GM23338 (cell line): ENCODE results near the gene FOXL1.

ENCODE experiments used
- EZH2 ChIP-seq: fragments of 200-600 bp; sonication (generic); IDR thresholded peaks from one replicate; pipeline ENCODE4 v1.8.0; 2017; ENCODE audit warnings: antibody characterized with exemption, mild to moderate bottlenecking, low read depth; ENCODE audit not compliant: unreplicated experiment
- POLR2AphosphoS5 ChIP-seq: IDR thresholded peaks from 2 replicates; pipeline ENCODE4 v1.6.1; 2016; ENCODE audit warnings: antibody characterized with exemption, low read depth
- ZNF331 ChIP-seq: fragments of 250-450 bp; sonication (Bioruptor Pico); IDR thresholded peaks from 2 replicates; pipeline ENCODE4 v1.5.0; 2020; ENCODE audit warnings: low read depth, mild to moderate bottlenecking, moderate library complexity
- TF ChIP-seq, protein P1 (sequence below), 2 experiments: fragments of 200-600 bp in 1 of 2; sonication (generic) in 1 of 2; conservative IDR thresholded peaks; 2 replicates each; pipeline versions ENCODE4 v1.5.1 to v1.6.1; 2016 to 2017; ENCODE audit warnings: antibody characterized with exemption in 2 of 2, low read depth in 2 of 2, mild to moderate bottlenecking in 2 of 2, moderate library complexity in 1 of 2
- TF ChIP-seq, protein P2 (sequence below): IDR thresholded peaks from one replicate; pipeline ENCODE4 v1.6.1; 2018; ENCODE audit warnings: antibody characterized with exemption; ENCODE audit not compliant: unreplicated experiment

DNA sequence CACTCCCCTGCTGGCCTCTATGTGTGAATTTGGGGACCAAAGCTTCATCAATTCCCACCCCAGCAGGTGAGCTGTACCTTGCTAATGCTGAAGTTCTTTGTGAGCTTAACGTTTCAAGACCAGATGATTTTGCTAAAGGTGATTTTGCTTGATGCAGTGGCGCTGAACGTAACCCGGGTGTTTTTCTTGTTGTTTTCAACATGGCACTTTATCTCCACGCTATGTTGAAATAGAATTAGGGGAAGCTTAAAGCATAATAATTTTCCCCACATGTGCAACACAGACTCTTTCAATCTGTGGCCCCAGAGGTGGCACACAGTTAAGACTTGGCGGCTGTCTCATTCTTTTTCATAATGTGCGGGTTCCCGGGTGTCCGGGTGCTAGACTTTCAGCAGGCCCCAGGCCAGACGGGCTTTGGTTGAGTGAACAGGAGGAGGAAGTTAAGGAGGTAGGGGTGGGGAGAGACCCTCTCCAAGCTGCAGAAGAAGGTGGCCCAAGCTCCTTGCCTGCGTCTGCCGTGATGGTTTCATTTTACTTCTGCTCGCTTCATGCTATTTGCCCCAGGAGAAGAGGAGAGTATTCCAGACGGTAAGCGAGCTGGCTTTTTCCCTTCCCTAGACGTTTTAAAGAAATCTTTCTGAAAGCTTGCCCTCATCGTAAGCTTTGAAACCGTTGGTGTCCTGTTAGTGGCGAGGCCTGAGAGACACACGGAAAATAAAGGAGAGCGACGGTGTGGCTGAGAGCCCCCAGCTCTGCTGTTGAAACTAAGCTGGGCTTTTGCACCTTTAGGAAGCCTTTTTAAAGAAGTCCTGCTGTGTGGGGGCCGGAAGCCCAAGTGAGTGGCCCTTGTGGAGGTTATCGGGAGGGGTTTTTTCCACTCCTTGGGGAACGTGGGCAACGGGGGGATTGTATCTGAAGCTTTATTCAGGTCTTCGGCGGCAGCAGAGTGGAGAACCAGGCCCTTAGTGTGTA is 7.5 kb upstream of the FOXL1 start:
- peak; percentile 92 for TF ChIP-seq EZH2
- TF ChIP-seq, protein P1, sequence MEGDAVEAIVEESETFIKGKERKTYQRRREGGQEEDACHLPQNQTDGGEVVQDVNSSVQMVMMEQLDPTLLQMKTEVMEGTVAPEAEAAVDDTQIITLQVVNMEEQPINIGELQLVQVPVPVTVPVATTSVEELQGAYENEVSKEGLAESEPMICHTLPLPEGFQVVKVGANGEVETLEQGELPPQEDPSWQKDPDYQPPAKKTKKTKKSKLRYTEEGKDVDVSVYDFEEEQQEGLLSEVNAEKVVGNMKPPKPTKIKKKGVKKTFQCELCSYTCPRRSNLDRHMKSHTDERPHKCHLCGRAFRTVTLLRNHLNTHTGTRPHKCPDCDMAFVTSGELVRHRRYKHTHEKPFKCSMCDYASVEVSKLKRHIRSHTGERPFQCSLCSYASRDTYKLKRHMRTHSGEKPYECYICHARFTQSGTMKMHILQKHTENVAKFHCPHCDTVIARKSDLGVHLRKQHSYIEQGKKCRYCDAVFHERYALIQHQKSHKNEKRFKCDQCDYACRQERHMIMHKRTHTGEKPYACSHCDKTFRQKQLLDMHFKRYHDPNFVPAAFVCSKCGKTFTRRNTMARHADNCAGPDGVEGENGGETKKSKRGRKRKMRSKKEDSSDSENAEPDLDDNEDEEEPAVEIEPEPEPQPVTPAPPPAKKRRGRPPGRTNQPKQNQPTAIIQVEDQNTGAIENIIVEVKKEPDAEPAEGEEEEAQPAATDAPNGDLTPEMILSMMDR (conservative IDR thresholded peaks at IDR 0.05; ENCODE audit: low read depth in 2 of 2), result no peak
- no peak for TF ChIP-seq ZNF331 (CRISPR knock-in tag)
- TF ChIP-seq, protein P2, sequence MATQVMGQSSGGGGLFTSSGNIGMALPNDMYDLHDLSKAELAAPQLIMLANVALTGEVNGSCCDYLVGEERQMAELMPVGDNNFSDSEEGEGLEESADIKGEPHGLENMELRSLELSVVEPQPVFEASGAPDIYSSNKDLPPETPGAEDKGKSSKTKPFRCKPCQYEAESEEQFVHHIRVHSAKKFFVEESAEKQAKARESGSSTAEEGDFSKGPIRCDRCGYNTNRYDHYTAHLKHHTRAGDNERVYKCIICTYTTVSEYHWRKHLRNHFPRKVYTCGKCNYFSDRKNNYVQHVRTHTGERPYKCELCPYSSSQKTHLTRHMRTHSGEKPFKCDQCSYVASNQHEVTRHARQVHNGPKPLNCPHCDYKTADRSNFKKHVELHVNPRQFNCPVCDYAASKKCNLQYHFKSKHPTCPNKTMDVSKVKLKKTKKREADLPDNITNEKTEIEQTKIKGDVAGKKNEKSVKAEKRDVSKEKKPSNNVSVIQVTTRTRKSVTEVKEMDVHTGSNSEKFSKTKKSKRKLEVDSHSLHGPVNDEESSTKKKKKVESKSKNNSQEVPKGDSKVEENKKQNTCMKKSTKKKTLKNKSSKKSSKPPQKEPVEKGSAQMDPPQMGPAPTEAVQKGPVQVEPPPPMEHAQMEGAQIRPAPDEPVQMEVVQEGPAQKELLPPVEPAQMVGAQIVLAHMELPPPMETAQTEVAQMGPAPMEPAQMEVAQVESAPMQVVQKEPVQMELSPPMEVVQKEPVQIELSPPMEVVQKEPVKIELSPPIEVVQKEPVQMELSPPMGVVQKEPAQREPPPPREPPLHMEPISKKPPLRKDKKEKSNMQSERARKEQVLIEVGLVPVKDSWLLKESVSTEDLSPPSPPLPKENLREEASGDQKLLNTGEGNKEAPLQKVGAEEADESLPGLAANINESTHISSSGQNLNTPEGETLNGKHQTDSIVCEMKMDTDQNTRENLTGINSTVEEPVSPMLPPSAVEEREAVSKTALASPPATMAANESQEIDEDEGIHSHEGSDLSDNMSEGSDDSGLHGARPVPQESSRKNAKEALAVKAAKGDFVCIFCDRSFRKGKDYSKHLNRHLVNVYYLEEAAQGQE, result no peak
- TF ChIP-seq POLR2AphosphoS5, result no peak
